Neutrophil (primary cell): ENCODE measurements around the gene SIX4.

Source experiments
- H3K27ac ChIP-seq: fragments of 200-600 bp; sonication (generic); 2 replicates; pipeline ENCODE4 v1.5.1; 2016; ENCODE audit warnings: mild to moderate bottlenecking, moderate library complexity
- H3K27me3 ChIP-seq: fragments of 200-600 bp; sonication (generic); 2 replicates; pipeline ENCODE4 v1.6.0; 2016; ENCODE audit warnings: mild to moderate bottlenecking
- H3K36me3 ChIP-seq: fragments of 200-600 bp; sonication (generic); 2 replicates; pipeline ENCODE4 v1.5.1; 2017
- H3K4me1 ChIP-seq, 2 experiments: fragments of 200-600 bp in 1 of 2; sonication (generic) in 1 of 2; 1 replicate in 1 of 2; 2 replicates in 1 of 2; pipeline versions ENCODE4 v1.5.1 to v1.6.1; 2013 to 2016; ENCODE audit warnings: low read depth in 1 of 2, low read length in 1 of 2, mild to moderate bottlenecking in 1 of 2, moderate library complexity in 1 of 2; ENCODE audit not compliant: control insufficient read depth in 1 of 2, insufficient read depth in 1 of 2
- H3K4me3 ChIP-seq, 2 experiments: fragments of 200-600 bp in 1 of 2; sonication (generic) in 1 of 2; 1 replicate in 1 of 2; 2 replicates in 1 of 2; pipeline ENCODE4 v1.5.1; 2013 to 2016; ENCODE audit warnings: low read depth in 1 of 2, low read length in 1 of 2, mild to moderate bottlenecking in 1 of 2, moderate library complexity in 1 of 2
- H3K9me3 ChIP-seq: fragments of 200-600 bp; sonication (generic); 2 replicates; pipeline ENCODE4 v1.5.1; 2016
- CTCF ChIP-seq: fragments of 200-600 bp; sonication (generic); IDR thresholded peaks from 2 replicates; pipeline ENCODE4 v1.5.1; 2016; ENCODE audit warnings: antibody characterized with exemption

SIX4 gene

DNA sequence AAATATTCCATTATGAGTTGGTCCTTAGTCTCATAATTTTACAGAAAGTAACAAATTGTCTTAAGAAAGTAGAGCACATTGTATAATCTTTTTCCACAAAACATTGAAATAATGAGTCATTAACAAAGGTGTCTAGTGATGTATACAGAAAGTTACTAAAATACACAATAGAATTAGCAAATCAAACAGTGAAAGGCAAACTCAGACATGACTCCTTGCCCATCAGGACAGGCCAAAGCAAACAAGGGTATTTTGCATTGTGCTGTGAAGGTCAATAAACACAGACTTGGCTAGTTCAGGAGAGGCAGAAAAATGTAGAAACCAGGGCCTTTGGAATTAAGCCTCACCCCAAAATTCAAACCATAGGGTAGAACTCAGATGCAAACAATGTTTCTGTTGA lies 37.3 kb downstream of the SIX4 start:
- Histone ChIP-seq H3K27ac (no peak overlapping the region), H3K9me3 (no peaks in the 10 kb centered on the region), H3K27me3 (no peaks in the 10 kb centered on the region), H3K4me3 (no peak overlapping the region), H3K36me3 (no peaks in the 10 kb centered on the region), H3K4me1 (no peaks in the 10 kb centered on the region)
- no peak for TF ChIP-seq CTCF

- Histone ChIP-seq H3K36me3 (no peaks in the 10 kb centered on the region), H3K4me3 (no peak overlapping the region), H3K4me1 (no peaks in the 10 kb centered on the region), H3K27me3 (peaks cover 15% of the 10 kb centered on the region), H3K27ac (no peak overlapping the region), H3K9me3 (no peaks in the 10 kb centered on the region)
- no peak for TF ChIP-seq CTCF
These were observed 39.9 kb downstream of the SIX4 start for GRCh38 chr14:60684203-60684602.

GRCh38 chr14:60681271-60681670 lies 42.9 kb downstream of the SIX4 start:
- H3K27me3 ChIP-seq, result peaks cover 15% of the 10 kb centered on the region
- no peaks in the 10 kb centered on the region for H3K36me3 ChIP-seq
- no peak overlapping the region for H3K4me3 ChIP-seq
- no peak overlapping the region for H3K27ac ChIP-seq
- TF ChIP-seq CTCF, result no peak
- no peaks in the 10 kb centered on the region for H3K9me3 ChIP-seq
- no peaks in the 10 kb centered on the region for H3K4me1 ChIP-seq

DNA sequence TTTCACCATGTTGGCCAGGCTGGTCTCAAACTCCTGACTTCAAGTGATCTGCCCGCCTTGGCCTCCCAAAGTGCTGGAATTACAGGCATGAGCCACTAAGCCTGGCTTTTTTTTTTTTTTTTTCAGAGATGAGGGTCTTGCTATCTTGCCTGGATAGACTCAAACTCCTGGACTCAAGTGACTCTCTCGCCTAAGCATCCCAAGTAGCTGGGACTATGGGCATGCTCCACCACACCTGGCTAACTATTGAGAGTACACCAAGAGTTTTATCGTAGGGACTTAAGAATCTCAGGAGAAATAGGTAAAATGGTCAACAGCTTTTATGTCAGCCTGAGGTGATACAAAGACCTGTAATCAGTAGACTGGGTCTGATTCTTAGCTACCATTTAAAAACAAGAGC lies 43.6 kb downstream of the SIX4 start:
- no peak for TF ChIP-seq CTCF
- Histone ChIP-seq H3K4me3 (no peak overlapping the region), H3K36me3 (no peaks in the 10 kb centered on the region), H3K27me3 (peaks cover 15% of the 10 kb centered on the region), H3K9me3 (no peaks in the 10 kb centered on the region), H3K27ac (no peak overlapping the region), H3K4me1 (no peaks in the 10 kb centered on the region)

- Histone ChIP-seq H3K4me3 (no peak overlapping the region), H3K27ac (no peak overlapping the region), H3K27me3 (peaks cover 15% of the 10 kb centered on the region), H3K36me3 (no peaks in the 10 kb centered on the region), H3K4me1 (no peaks in the 10 kb centered on the region), H3K9me3 (no peaks in the 10 kb centered on the region)
- TF ChIP-seq CTCF, result no peak
These were observed 44.4 kb downstream of the SIX4 start for GRCh38 chr14:60679566-60680258.
